DND-41 (cell line): ENCODE data around the gene IL1RAP.
A peak's percentile ranks its signal among the peaks of the same experiment; 100 is the strongest.

ENCODE experiments used
- ATAC-seq: fragments of 200-7000 bp; cut with Tn5 transposase; 3 replicates; pipeline ENCODE4 v1.9.1; 2021; ENCODE audit warnings: low read depth; ENCODE audit not compliant: insufficient read depth
- DNase-seq: peaks from one replicate; pipeline ENCODE4 v3.0.0-alpha.2; 2020
- H2AFZ ChIP-seq: 2 replicates; pipeline ENCODE4 v1.6.0; 2012; ENCODE audit warnings: low read depth, low read length
- H3K27ac ChIP-seq: 2 replicates; pipeline ENCODE4 v1.5.1; 2012; ENCODE audit warnings: low read length, inconsistent platforms
- H3K27me3 ChIP-seq: fragments of 200-600 bp; sonication (generic); 2 replicates; pipeline ENCODE4 v1.6.0; 2012; ENCODE audit warnings: low read length, mild to moderate bottlenecking, inconsistent platforms; ENCODE audit not compliant: insufficient read depth, poor library complexity
- H3K36me3 ChIP-seq: 2 replicates; pipeline ENCODE4 v1.5.1; 2012; ENCODE audit warnings: low read length, inconsistent platforms; ENCODE audit not compliant: insufficient read depth
- H3K4me1 ChIP-seq: 2 replicates; pipeline ENCODE4 v1.5.1; 2012; ENCODE audit warnings: mild to moderate bottlenecking, low read length; ENCODE audit not compliant: insufficient read depth
- H3K4me2 ChIP-seq: 2 replicates; pipeline ENCODE4 v1.6.0; 2012; ENCODE audit warnings: mild to moderate bottlenecking, moderate library complexity, low read length, inconsistent platforms; ENCODE audit not compliant: insufficient read depth
- H3K4me3 ChIP-seq, 2 experiments: fragments of 200-600 bp in 1 of 2; shearing (Covaris generic) in 1 of 2; 2 replicates each; pipeline ENCODE4 v1.5.1; 2012 to 2016; ENCODE audit warnings: inconsistent platforms in 2 of 2, low read length in 2 of 2, mild to moderate bottlenecking in 2 of 2, low read depth in 1 of 2, moderate library complexity in 1 of 2
- H3K79me2 ChIP-seq: 2 replicates; pipeline ENCODE4 v1.6.0; 2012; ENCODE audit warnings: low read length, inconsistent platforms; ENCODE audit not compliant: insufficient read depth
- H3K9ac ChIP-seq: 2 replicates; pipeline ENCODE4 v1.6.0; 2012; ENCODE audit warnings: low read depth, mild to moderate bottlenecking, inconsistent platforms, low read length, moderate library complexity
- H3K9me3 ChIP-seq: 2 replicates; pipeline ENCODE4 v1.5.1; 2012; ENCODE audit warnings: low read length, moderate library complexity, mild to moderate bottlenecking, inconsistent platforms; ENCODE audit not compliant: insufficient read depth, severe bottlenecking
- H4K20me1 ChIP-seq: 2 replicates; pipeline ENCODE4 v1.6.0; 2012; ENCODE audit warnings: low read length; ENCODE audit not compliant: insufficient read depth
- CTCF ChIP-seq: IDR thresholded peaks from 2 replicates; pipeline ENCODE4 v1.5.1; 2012; ENCODE audit warnings: borderline replicate concordance, low read length, moderate library complexity, mild to moderate bottlenecking; ENCODE audit not compliant: poor library complexity, severe bottlenecking; ENCODE audit errors: extremely low read depth
- EZH2 ChIP-seq: IDR thresholded peaks from 3 replicates; pipeline ENCODE4 v1.6.1; 2012; ENCODE audit warnings: borderline replicate concordance, low read depth, mild to moderate bottlenecking, moderate library complexity, low read length, inconsistent platforms; ENCODE audit not compliant: severe bottlenecking

IL1RAP gene

GRCh38 chr3:190695994-190696393 lies 182.1 kb downstream of the IL1RAP start:
- Histone ChIP-seq H3K36me3 (no peaks in the 10 kb centered on the region), H3K4me1 (no peaks in the 10 kb centered on the region), H4K20me1 (no peaks in the 10 kb centered on the region), H3K4me2 (no peak overlapping the region), H2AFZ (no peak overlapping the region), H3K4me3 (no peak overlapping the region), H3K79me2 (no peaks in the 10 kb centered on the region), H3K27ac (no peak overlapping the region), H3K27me3 (no peaks in the 10 kb centered on the region), H3K9ac (no peak overlapping the region), H3K9me3 (no peaks in the 10 kb centered on the region)
- ATAC-seq: no peak
- DNase-seq: no peak
- no peak for TF ChIP-seq CTCF

GRCh38 chr3:190696777-190697501 lies 183.1 kb downstream of the IL1RAP start:
- no peak for TF ChIP-seq EZH2
- TF ChIP-seq CTCF: peak; percentile 65
- DNase-seq: peak; percentile 17
- Histone ChIP-seq H3K36me3 (no peaks in the 10 kb centered on the region), H3K79me2 (no peaks in the 10 kb centered on the region), H3K4me3 (no peak overlapping the region), H4K20me1 (no peaks in the 10 kb centered on the region), H3K27ac (no peak overlapping the region), H2AFZ (peak overlapping the region; percentile 21; the same call in 1 of the 2 replicates), H3K9ac (no peak overlapping the region), H3K4me1 (no peaks in the 10 kb centered on the region), H3K4me2 (no peak overlapping the region), H3K9me3 (no peaks in the 10 kb centered on the region), H3K27me3 (no peaks in the 10 kb centered on the region)
- ATAC-seq: no peak; the same call in 2 of the 3 replicates

- Histone ChIP-seq H3K36me3 (no peaks in the 10 kb centered on the region), H3K9me3 (no peaks in the 10 kb centered on the region), H3K27ac (no peak overlapping the region), H3K4me1 (no peaks in the 10 kb centered on the region), H2AFZ (no peak overlapping the region), H3K4me3 (no peak overlapping the region), H3K9ac (no peak overlapping the region), H3K4me2 (no peak overlapping the region), H3K27me3 (no peaks in the 10 kb centered on the region), H4K20me1 (no peaks in the 10 kb centered on the region), H3K79me2 (no peaks in the 10 kb centered on the region)
- no peak for DNase-seq
- ATAC-seq: no peak
- TF ChIP-seq EZH2: no peak
These were observed 183.6 kb downstream of the IL1RAP start for GRCh38 chr3:190697502-190697830.

- H3K9me3 ChIP-seq: no peaks in the 10 kb centered on the region
- no peak overlapping the region for H3K4me3 ChIP-seq
- H3K79me2 ChIP-seq: no peaks in the 10 kb centered on the region
- no peak overlapping the region for H3K27ac ChIP-seq
- no peaks in the 10 kb centered on the region for H4K20me1 ChIP-seq
- DNase-seq (no peak), ATAC-seq (no peak)
- TF ChIP-seq CTCF (no peak), EZH2 (no peak)
- H2AFZ ChIP-seq: no peak overlapping the region
- H3K36me3 ChIP-seq: no peaks in the 10 kb centered on the region
- H3K27me3 ChIP-seq: no peaks in the 10 kb centered on the region
- no peak overlapping the region for H3K4me2 ChIP-seq
- no peak overlapping the region for H3K9ac ChIP-seq
- no peaks in the 10 kb centered on the region for H3K4me1 ChIP-seq
These were observed 184.0 kb downstream of the IL1RAP start for GRCh38 chr3:190697901-190698300.
